ENCODE data around the gene CTXN3.

CTXN3 gene

DNA sequence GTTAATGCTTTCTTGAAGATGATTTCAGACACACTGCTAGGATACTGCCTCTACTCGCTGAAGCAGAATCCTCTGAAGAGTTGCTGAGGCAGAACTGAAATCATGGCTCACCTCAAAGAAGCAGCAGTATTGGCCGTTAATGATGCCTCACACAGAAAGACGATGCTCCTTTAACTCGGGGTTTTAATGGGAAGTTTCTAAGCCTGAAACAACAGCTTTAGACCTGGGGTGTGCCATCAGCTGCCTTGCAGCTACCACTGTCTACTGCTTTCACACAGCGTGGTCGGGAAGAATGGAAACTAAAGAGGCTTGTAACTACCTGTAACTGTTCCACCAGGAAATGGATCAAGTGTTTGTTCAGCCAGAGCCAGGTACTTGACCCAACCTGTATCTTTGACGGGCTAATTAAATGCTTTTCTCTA is at the start of gene CTXN3:
CTXN3 (plus strand) TSS at position 65 of the 422 bp plus-strand sequence. CDS start 8,440 bp downstream, outside the sequence.
- no peak for DNase-seq (ENCODE audit: low read depth)

DNA sequence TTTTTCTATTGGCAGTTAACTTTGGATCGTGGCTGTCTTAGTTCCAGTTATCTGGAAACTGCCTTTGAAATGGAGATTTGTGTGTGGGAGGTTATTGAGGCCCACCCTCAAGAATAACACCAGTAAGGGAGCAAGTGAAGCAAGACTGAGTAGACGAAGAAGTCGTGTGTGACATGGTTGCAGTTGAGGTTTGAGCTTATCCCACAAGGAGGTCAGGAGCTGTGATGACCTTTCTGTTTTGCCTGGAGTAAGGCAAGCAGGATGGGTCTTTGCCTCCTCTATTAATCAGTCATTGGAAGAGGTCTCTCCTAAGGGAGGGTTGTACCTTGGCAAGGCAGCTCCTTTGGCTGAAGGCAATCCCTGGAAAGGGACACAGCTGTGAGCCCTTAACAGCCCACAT is 49.6 kb upstream of the CTXN3 start:
- no peak for DNase-seq (ENCODE audit: low read depth)

DNA sequence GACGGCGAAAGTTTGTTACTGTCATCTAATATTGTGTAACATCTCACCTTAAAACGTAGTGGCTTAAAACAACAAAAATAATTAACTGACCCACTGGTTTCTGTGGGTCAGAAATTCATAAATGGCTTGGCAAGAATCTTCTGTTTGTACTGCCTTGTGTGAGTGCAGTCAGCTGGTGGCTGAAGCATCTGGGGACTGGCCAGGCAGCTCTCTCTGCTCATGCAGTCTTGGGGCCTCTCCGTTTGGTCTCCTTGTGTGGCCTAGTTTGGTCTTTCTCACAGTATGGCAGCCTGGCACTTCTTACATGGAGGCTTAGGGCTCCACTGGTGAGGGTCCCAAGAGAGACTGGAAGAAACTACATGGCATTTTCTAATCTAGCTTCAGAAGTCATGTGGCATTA is 49.0 kb upstream of the CTXN3 start:
- no peak for DNase-seq (ENCODE audit: low read depth)

DNA sequence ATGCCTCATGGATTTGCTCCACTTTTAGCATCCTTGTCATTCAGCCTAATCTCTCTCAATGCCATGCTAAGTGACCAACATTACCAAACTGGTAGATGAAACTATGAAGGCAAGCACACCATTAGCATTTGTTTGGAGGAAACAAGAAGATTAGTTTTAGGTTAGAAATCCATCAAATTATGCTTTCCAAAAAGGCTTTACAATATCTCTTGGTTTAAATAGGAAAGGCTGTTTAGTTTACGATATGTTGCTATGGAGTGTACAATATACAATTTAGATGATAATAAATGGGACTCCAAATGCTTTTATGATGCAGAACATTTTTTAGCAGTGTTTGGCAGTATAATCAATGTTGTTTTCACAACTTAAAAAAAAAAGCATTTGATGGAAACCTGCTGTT is 47.8 kb upstream of the CTXN3 start:
- DNase-seq (ENCODE audit: low read depth): no peak

DNA sequence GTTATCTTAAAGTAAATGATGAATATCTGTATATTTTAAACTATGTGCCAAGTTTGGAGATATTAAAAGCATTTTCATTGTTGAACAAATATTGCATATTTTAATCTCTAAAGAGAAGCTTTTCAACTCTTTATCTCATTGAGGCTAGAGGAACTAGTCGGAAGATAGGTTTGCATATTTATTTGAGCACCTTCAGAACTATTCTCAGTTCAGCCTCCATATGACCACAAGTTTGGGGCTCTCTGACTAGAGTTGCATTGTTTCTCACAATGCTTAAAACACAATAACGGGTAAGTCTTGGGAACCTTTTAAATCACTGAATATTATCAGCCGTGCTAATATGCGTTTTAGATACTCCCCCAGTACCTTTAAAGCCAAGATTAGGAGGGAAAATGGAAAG is 47.3 kb upstream of the CTXN3 start:
- DNase-seq (ENCODE audit: low read depth): no peak

DNA sequence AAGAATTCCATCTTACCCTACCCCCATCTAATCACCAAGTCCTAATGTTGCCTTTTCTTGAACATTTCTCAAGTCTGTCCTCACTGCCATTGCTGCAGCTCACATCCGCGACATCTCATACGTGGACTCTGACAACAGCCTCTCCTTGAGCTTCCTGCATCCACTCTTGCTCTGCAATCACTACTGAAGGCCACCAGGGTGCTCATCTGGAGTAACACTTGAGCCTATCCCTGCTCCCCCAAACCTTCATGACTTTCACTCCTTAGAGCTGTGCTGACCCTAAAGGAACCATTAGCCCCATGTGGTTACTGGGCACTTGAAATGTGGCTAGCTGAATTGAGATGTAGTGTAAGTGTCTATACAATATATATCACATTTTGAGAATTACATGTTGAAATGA is 46.4 kb upstream of the CTXN3 start:
- no peak for DNase-seq (ENCODE audit: low read depth)

DNA sequence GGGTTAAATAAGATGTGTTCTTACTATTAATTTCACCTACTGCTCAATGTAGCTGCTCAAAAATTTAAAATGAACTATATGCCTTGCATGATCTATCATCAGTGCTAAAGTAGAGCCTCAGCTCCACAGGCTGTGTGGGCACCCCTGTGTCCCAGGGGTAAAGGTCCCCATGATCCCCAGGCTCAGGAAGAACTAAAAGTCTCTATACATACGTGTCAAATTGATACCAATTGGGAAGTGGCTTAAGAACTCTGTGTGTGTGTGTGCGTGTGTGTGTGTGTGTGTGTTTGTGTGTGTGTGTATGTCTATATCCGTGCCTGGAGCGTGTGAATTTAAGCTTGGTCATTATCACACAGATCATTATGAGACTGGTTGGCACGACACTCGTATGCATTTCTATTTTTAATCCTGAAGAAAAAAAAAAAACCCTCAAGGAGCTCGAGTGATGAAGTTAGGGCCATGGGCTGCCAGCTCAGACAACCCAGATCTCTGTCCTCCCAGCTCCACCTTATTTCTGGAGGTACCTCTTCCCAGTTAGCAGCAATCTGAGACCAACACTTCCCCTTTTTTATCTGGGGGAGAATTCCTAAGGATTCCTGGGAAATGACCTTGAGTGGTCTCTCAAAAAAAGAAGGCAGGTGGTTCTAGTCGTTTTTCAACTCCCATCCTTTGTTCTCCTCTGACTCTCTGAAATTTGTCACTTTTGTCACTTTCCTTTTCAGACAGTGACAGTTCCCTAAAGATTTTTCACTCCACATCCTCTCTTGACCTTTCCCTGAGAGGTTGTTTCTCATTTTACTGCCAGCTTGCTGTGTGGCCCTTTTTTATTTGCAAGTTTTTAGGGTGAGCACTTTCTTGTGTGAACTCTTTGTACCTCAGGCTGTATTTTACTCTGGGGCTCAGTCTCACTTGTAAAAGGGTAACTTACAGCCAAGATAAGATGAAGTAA is 45.7 kb upstream of the CTXN3 start:
- DNase-seq (ENCODE audit: low read depth): no peak

DNA sequence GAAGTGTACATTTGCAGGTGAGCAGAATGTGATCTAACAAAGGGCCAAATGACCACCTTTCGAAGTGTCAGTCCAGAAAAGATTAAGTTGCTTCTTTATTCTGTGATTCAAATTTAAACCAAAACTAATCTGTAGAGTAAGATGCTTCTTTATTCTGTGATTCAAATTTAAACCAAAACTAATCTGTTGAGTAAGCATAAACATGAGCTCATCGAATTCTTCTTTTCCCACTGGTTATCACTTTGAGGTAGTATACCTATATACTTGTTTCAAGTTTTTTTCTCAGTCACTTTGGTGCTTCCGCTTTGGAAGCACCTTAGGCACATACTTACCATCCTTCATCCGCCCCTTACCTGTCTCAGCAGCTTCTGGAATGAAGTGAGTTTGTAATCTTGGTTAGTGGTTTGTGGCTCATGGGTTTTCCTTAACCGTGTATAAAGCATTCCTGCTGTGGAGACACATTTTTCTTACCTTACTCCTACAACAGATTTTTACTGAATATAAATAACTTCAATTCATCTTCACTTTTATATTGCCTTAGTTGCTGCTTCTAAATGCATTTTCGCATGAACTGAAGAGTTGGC is 40.7 kb upstream of the CTXN3 start:
- DNase-seq (ENCODE audit: low read depth): no peak

DNA sequence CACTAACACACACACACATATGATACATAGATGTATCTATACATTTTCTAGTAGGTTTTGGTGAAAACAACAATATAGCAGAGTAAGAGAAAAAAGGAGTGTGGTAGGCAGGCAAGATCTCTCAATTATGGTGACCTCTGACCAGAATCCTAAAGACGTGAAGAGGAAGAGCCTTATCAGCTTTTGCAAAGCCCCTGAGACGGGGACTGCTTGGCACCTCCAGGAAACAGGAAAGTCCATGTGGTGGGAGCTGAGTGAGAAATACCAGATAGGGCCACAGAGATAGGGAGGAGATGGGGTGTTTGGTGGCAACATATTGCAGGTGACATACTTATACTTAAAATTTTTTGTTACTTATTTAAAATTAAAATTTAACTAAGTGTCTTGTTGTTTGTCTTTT is 39.9 kb upstream of the CTXN3 start:
- no peak for DNase-seq (ENCODE audit: low read depth)

DNA sequence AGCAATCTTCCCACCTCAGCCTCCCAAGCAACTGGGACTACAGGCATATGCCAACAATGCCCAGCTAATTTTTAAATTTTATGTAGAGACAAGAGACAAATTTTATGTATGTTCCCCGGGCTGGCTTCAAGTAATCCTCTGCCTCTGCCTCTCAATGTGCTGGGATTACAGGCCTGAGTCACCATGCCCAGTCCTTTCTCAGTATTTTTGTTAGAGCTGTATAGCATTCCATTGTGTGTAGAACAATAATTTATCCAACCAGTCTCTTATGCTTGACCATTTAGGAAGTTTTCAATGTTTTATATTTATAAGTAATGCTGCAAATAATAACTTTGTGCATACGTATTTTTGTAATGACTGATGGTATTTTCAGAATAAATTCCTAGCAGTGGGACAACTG is 38.9 kb upstream of the CTXN3 start:
- DNase-seq (ENCODE audit: low read depth): no peak

DNA sequence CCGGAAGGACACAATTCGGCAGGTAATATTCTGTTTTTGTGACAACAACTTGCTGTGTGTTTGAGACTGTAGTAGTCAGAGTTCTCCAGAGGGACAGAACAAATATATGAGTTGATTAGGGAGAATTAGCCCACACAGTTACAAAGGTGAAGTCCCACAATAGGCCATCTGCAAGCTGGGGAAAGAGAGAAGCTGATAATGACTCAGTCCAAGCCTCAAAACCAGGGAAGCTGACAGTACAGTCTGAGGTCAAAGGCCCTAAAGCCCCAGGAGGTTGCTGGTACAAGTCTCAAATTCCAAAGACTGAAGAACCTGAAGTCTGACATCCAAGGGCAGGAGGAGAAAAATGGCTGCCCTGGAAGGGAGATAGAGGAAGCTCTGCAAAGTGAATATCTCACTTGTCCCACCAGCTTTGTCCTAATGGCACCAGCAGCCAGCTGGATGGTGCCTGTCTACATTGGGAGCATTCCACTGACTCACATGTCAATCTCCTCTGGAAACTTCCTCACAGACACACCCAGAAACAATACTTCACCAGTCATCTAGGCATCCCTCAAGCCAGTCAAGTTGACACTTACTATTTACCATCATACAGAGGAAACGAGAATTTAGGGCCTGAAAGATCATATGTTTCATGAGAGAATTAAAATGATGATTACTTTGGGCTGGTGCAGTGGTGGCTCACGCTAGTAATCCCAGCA is 36.3 kb upstream of the CTXN3 start:
- DNase-seq (ENCODE audit: low read depth): no peak

DNA sequence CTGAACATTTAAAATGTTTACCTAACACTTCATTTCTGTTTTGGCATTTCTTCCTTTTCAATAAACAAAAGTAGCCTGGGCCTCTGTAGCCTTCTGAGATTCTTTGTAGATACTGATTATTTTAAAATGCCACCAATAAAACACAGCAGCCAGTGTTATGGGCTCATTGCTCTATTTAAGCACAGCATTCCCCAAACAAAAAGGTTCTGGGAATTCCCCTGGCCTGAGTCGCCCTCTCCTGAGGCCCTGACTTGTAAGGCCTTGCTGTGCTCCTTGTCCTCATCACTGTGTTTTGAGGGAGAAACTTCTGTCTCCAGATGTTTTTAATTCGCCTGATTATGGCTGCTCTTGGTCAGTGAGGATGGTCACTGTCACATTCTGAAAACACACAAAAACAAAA is 33.0 kb upstream of the CTXN3 start:
- no peak for DNase-seq (ENCODE audit: low read depth)

DNA sequence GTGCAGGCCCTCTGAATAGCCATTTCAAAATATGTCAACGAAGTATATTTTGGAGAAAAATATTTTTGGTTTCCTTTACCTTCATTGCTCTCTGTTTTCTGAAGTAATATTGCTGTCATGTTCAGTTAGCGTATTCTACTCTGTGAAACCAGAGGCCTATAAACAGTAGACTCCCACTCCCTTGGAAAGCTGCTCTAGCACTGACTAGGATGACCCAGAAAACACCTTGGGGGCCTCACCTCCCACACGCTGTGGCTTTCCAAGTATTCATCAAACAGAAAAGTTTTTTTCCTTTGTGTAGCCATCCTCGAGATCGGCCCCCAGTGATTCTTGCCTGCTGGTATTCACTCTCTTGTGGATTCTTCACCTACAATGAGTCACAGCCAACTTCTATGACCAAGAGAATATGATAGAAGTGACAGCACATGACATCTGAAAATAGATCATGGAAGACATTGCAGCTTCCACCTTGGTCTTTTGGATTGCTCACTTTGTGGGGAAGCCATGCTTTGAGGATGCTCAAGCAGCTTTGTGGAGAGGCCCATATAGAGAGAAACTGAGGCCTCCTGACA is 28.9 kb upstream of the CTXN3 start:
- no peak for DNase-seq (ENCODE audit: low read depth)

DNA sequence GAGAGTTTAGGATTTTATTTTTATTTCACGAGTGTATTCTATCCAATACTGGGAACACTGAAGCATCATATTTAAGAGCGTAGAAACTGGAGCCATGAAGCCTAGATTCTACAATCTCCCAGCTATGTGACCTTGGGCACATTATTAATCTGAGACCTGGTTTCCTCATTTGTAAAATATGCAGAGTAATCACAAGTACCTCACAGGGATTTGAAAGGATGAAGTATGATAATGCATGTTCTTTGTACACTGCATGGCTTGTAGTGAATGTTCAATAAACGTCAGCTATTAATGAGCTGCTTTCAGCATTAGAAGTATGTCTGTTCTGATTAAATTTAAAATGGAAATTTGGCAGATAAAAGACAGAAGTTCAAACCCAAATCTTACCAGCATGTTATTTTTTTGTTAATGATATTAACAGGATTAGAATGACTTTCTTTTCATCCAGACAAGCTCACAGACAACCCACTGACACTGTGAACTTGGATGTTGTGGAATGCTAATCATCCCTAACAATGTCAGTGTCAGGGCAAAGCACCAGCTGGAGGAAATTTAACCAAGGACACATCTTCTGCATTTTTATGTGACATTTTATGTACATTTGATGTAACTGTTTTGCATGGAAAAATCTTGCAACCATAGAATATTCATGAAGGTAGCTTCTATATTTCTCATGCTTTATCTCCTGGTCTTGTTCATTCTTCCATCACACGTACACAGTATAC is 27.1 kb upstream of the CTXN3 start:
- no peak for DNase-seq (ENCODE audit: low read depth)

DNA sequence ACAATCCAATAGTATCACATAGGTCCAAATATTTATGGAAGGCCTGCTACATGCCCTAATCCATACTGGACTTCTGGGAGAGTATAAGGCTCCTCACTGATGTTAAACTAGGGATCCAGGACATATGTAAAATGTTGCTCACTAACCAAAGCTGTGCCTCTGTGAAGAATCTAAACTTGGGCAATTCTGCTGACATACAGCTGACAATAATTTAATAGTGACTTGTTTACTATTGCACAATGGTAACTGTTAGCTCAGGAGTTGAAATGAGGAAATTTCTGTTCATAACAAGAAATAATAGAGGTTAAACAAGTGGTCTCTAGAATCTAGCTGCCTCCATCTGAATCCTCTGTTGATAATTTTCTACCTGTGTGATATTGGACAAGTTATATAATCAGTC is 14.9 kb upstream of the CTXN3 start:
- no peak for DNase-seq (ENCODE audit: low read depth)

DNA sequence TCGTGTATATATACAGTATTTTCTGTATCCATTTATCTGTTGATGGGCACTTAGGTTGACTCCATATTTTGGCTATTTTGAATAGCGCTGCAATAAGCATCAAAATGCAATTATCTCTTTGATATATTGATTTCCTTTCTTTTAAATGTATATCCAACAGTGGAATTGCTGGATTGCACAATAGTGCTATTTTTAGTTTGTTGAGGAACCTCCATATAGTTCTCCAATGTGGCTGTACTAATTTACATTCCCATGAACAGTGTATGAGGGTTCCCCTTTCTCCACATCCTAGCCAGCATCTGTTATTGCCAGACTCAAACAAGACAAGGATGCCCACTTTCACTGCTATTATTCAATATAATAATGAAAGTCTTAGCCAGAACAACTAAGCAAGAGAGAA is 9.1 kb upstream of the CTXN3 start:
- no peak for DNase-seq (ENCODE audit: low read depth)

DNA sequence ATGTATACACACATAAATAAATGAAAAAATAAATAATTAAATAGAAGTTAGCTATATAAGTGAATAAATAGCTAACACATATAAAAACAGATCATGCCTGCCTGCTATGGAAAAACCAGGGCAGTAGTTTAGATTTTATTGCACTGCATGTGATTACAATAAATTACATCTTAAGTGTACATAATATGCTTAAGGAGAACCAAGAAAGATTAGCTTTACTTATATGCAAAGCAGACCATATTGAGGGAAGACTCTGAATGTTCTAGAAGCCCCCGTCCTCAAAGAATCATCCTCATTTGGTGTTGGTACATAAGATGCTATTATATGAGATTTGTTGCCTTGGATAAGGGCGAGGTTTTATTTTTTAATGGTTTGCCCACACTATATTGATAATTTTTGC is 5.9 kb upstream of the CTXN3 start:
- no peak for DNase-seq (ENCODE audit: low read depth)

DNA sequence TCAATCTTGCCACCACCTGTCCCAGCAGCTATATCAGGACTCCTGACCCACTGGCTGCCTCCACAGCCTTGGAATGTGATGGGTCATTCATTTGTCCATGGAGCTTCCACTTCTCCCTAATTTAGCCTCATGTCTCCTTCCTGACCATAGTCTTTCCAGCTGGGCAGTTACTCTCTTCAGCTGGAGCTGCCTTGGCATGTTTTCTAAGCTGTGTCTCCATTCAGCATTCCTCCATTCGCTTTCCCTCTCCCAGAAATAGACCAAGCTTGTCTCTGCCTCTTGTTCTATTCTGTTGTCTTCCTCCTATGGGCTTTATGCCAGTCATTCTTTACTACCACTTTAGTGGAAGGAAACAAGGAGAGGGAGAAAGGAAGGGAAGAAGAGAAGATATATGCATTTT is 5.3 kb upstream of the CTXN3 start:
- no peak for DNase-seq (ENCODE audit: low read depth)

DNA sequence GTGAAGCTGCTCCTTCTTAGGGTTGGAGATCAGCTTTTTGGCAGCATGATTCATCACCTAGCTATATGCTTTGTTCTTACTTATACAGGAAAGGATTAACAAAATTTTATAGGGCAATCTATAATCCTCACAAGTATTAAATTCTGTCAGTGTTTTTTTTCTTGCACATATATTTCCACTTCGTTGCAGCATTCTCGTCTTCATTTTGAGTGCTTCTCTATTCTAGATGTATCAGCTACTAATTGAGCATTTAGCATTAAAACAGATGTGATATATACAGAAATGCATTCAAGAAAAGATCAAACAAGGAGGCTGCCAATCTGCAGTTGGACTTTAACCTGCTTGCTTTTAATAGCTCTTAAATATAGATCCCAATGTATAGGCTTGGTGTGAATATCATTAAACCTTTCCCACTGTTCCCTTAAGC is 3.6 kb upstream of the CTXN3 start:
- no peak for DNase-seq (ENCODE audit: low read depth)

DNA sequence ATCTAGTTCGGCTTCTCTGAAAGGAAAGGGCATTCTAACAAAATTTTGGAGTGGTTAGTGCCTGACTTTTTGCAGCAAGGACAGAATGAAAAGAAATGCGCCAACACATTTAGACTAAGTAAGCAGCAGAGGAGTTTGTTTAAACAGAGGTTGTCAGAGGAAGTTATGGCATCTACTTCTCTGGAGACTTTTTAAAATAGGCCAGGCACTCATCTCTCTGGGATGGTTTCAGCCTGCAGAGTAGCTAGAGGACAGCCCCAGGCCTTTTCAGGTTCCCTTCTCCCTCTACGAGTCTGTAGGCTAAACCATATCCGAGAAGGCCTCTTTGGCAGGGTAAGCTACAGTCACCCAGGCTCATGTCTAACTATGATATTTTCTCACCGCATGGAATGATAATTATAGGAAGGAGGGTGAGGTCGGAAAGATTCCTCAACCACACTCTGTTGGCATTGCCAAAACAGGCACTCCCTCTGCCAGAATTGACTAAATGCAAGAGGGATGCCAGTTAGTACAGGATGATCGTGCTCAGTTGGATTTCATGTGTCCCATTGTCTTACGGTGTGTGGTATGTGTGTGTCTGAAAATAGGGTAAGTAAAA is 1.4 kb upstream of the CTXN3 start:
- DNase-seq (ENCODE audit: low read depth): no peak

DNA sequence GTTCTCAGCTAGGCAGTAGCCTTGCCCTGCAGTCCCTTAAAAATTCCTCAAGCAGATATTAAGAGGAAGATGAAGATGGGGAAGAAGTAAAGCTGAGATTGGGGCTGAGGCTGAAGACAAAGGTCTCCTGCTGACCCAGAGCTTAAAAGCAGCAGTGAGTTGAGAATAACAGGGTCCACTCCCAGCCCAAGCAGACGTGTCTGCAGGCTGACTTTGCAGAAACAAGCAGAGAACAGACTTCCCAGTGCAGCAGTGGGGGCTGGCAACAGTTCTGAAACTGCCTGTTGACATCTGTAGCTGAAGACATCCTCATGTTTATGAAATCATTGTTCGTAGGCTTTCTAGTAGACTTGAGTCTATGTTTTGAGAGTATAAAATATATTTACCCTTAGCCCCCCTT is 1.1 kb downstream of the CTXN3 start:
- DNase-seq (ENCODE audit: low read depth): no peak

DNA sequence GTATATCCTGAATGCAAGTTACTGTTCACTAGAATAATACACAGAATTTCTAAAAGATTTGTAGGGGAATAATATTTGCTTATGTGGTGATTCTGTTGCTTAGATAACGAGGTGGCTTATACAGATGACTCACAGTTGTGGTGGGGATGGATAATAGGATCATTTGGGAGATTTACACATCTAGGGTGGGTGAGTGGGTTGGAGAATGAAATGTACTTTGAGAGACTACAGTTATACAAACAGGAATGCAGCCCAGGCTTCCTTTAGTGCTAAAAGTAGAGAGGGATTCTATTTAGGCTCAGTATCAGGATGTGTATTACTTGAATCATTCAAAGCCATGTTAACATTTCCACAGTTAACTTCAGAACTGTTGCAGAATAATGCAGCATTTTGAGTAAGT is 1.8 kb downstream of the CTXN3 start:
- DNase-seq (ENCODE audit: low read depth): no peak
